Kidney epithelial cell (primary cell): Measurements from ENCODE around the gene SRGAP1. TPM values are rescaled to one million over a fixed set of nuclear protein-coding genes. Genes with fewer than 3 reads are reported as not detected.

Experiments
- DNase-seq: peaks from one replicate; pipeline ENCODE4 v3.0.0-alpha.2; 2010; ENCODE audit warnings: low read depth
- H3K27me3 ChIP-seq: 2 replicates; pipeline ENCODE4 v1.6.0; 2011; ENCODE audit warnings: low read length; ENCODE audit not compliant: control insufficient read depth, insufficient read depth
- H3K36me3 ChIP-seq: 2 replicates; pipeline ENCODE4 v1.5.1; 2011; ENCODE audit warnings: low read length; ENCODE audit not compliant: control insufficient read depth, insufficient read depth
- H3K4me3 ChIP-seq: 2 replicates; pipeline ENCODE4 v1.5.1; 2011; ENCODE audit warnings: low read depth, mild to moderate bottlenecking, control low read depth, low read length
- CTCF ChIP-seq: IDR thresholded peaks from 2 replicates; pipeline ENCODE4 v1.5.1; 2011; ENCODE audit warnings: mild to moderate bottlenecking, moderate library complexity, low read length, control low read depth, inconsistent platforms; ENCODE audit not compliant: insufficient read depth, poor library complexity, severe bottlenecking
- total RNA-seq: library from RNA; depleted of rRNA; stranded (reverse); fragments of >200 nt; gene quantifications from 2 replicates; pipeline ENCODE4 v1.2.3, GENCODE V29; 2015

Gene SRGAP1
- total RNA-seq, 1 donor from 2014 or later = 28.9 TPM

GRCh38 chr12:63965936-63966605 lies 121.6 kb downstream of the SRGAP1 start:
- DNase-seq = no peak
- Histone ChIP-seq H3K4me3 (no peak overlapping the region), H3K36me3 (no peaks in the 10 kb centered on the region), H3K27me3 (no peaks in the 10 kb centered on the region)
- TF ChIP-seq CTCF = no peak

- Histone ChIP-seq H3K4me3 (no peak overlapping the region), H3K27me3 (no peaks in the 10 kb centered on the region), H3K36me3 (no peaks in the 10 kb centered on the region)
- no peak for TF ChIP-seq CTCF
- DNase-seq = no peak
Measured at GRCh38 chr12:63966606-63966975, 122.1 kb downstream of the SRGAP1 start.

GRCh38 chr12:63967358-63968145 lies 123.1 kb downstream of the SRGAP1 start:
- DNase-seq = no peak
- Histone ChIP-seq H3K4me3 (no peak overlapping the region), H3K36me3 (no peaks in the 10 kb centered on the region), H3K27me3 (no peaks in the 10 kb centered on the region)
- no peak for TF ChIP-seq CTCF

GRCh38 chr12:63968673-63969072 lies 124.2 kb downstream of the SRGAP1 start:
- Histone ChIP-seq H3K27me3 (no peaks in the 10 kb centered on the region), H3K36me3 (no peaks in the 10 kb centered on the region), H3K4me3 (no peak overlapping the region)
- no peak for TF ChIP-seq CTCF
- DNase-seq = no peak

- no peaks in the 10 kb centered on the region for H3K27me3 ChIP-seq
- no peak overlapping the region for H3K4me3 ChIP-seq
- no peak for TF ChIP-seq CTCF
- DNase-seq = no peak
- H3K36me3 ChIP-seq = no peaks in the 10 kb centered on the region
Measured at GRCh38 chr12:63976902-63977395, 132.4 kb downstream of the SRGAP1 start.

- no peaks in the 10 kb centered on the region for H3K27me3 ChIP-seq
- DNase-seq = no peak
- no peaks in the 10 kb centered on the region for H3K36me3 ChIP-seq
- no peak for TF ChIP-seq CTCF
- H3K4me3 ChIP-seq = no peak overlapping the region
Measured at GRCh38 chr12:63977441-63977840, 132.9 kb downstream of the SRGAP1 start.
